Hepatocyte (in vitro differentiated cells): ENCODE measurements around the gene ISOC1. TPM values are rescaled to one million over a fixed set of nuclear protein-coding genes. Genes with fewer than 3 reads are reported as not detected.
A peak's percentile ranks its signal among the peaks of the same experiment; 100 is the strongest.

Experiments used
- DNase-seq: peaks from one replicate; pipeline ENCODE4 v3.0.0-alpha.2; 2016; ENCODE audit warnings: low spot score
- H2AFZ ChIP-seq: fragments of 200-600 bp; sonication (generic); 2 replicates; pipeline ENCODE4 v1.6.0; 2016; ENCODE audit warnings: antibody characterized with exemption, mild to moderate bottlenecking
- H3K27ac ChIP-seq: fragments of 200-600 bp; sonication (generic); 2 replicates; pipeline ENCODE4 v1.5.1; 2016; ENCODE audit warnings: mild to moderate bottlenecking
- H3K27me3 ChIP-seq: fragments of 200-600 bp; sonication (generic); 2 replicates; pipeline ENCODE4 v1.6.1; 2016
- H3K36me3 ChIP-seq: fragments of 200-600 bp; sonication (generic); replicated peaks from 2 replicates; pipeline ENCODE4 v1.5.1; 2016; ENCODE audit warnings: low read depth; ENCODE audit not compliant: insufficient read depth
- H3K4me1 ChIP-seq: fragments of 200-600 bp; sonication (generic); 2 replicates; pipeline ENCODE4 v1.5.1; 2016; ENCODE audit warnings: mild to moderate bottlenecking, moderate library complexity; ENCODE audit not compliant: insufficient read depth
- H3K4me2 ChIP-seq: fragments of 200-600 bp; sonication (generic); 2 replicates; pipeline ENCODE4 v1.6.0; 2016
- H3K4me3 ChIP-seq: fragments of 200-600 bp; sonication (generic); 2 replicates; pipeline ENCODE4 v1.5.1; 2016; ENCODE audit warnings: mild to moderate bottlenecking
- H3K79me2 ChIP-seq: fragments of 200-600 bp; sonication (generic); 2 replicates; pipeline ENCODE4 v1.6.0; 2017; ENCODE audit warnings: mild to moderate bottlenecking
- H3K9me2 ChIP-seq: fragments of 200-600 bp; sonication (generic); replicated peaks from 2 replicates; pipeline ENCODE4 v1.6.0; 2017; ENCODE audit warnings: mild to moderate bottlenecking; ENCODE audit not compliant: insufficient read depth
- H3K9me3 ChIP-seq: fragments of 200-600 bp; sonication (generic); 2 replicates; pipeline ENCODE4 v1.5.1; 2016; ENCODE audit warnings: low read depth, mild to moderate bottlenecking
- H4K20me1 ChIP-seq: fragments of 200-600 bp; sonication (generic); 2 replicates; pipeline ENCODE4 v1.6.0; 2016; ENCODE audit warnings: mild to moderate bottlenecking; ENCODE audit not compliant: insufficient read depth, poor library complexity, severe bottlenecking
- EZH2 ChIP-seq: fragments of 200-600 bp; sonication (generic); IDR thresholded peaks from 2 replicates; pipeline ENCODE4 v1.6.1; 2016; ENCODE audit warnings: antibody characterized with exemption, mild to moderate bottlenecking, borderline replicate concordance
- EZH2phosphoT487 ChIP-seq: fragments of 200-600 bp; sonication (generic); IDR thresholded peaks from one replicate; pipeline ENCODE4 v1.6.1; 2018; ENCODE audit warnings: antibody characterized with exemption, mild to moderate bottlenecking, low read depth, moderate library complexity; ENCODE audit not compliant: unreplicated experiment, severe bottlenecking
- WGBS: methylation state at CpG from one replicate; pipeline ENCODE4 v1.1.6; 2016; ENCODE audit warnings: low lambda C conversion rate; ENCODE audit errors: missing lambda C conversion rate; 5-methylcytosine and 5-hydroxymethylcytosine counted together
- polyA plus RNA-seq: library from polyadenylated mRNA; unstranded; fragments of >200 nt; fragmentation: Nextera tagmentation; extraction: Ambion mirVana; gene quantifications from 2 replicates; pipeline ENCODE4 v1.2.1, GENCODE V29; 2016
- total RNA-seq: library from RNA; depleted of rRNA; stranded (reverse); fragments of >200 nt; gene quantifications from 2 replicates; pipeline ENCODE4 v1.2.3, GENCODE V29; 2014
- TF ChIP-seq, protein P1 (sequence below): fragments of 200-600 bp; sonication (generic); IDR thresholded peaks from 2 replicates; pipeline ENCODE4 v1.5.1; 2016; ENCODE audit warnings: antibody characterized with exemption, mild to moderate bottlenecking; ENCODE audit not compliant: poor library complexity

ISOC1 gene
- 59.8 and 66.1 TPM in 2 replicates for total RNA-seq
- 45.9 and 67.3 TPM in 2 replicates for polyA plus RNA-seq

DNA sequence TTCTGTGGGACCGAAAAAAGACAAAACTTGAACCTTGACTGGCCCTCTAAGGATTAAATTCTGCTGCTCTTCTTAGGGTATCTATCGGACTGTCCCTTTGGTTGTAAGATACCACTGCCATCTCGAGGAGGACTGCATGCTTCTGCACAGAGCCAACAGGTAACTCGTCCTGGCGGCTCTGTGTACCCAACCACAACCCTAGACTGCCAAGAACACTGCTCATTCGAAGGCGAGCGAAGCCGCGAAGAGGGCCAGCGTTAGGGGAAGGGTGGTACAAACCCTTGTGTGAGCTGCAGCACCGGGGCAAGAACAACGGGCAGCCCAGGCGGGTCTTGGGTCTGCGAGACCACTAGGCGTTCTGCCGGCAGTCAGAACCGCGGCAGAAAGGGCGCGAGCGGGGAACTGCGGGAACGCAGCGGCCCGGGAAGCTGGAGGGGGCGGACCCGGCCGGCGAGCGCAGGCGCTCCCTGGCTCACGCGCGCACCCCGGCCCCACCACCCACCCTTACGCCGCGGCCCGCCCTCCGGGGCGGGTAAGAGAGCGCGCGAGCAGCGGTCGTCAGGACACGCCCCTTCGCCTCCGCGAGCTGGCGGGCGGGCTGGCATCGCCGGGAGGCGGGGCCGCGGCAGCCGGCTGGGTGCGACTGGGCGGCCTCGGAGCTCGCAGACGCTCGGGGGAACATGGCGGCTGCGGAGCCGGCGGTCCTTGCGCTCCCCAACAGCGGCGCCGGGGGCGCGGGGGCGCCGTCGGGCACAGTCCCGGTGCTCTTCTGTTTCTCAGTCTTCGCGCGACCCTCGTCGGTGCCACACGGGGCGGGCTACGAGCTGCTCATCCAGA lies at the start of gene ISOC1:
TSS of gene ISOC1 (plus strand) at position 663 of the 837 bp plus-strand sequence. CDS start at position 681, 18 bp downstream.
- H3K9me2 ChIP-seq, result no peaks in the 10 kb centered on the region
- no peaks in the 10 kb centered on the region for H3K27me3 ChIP-seq
- H4K20me1 ChIP-seq, result peaks cover 11% of the 10 kb centered on the region
- TF ChIP-seq EZH2phosphoT487 (no peak), EZH2 (no peak)
- TF ChIP-seq, protein P1, sequence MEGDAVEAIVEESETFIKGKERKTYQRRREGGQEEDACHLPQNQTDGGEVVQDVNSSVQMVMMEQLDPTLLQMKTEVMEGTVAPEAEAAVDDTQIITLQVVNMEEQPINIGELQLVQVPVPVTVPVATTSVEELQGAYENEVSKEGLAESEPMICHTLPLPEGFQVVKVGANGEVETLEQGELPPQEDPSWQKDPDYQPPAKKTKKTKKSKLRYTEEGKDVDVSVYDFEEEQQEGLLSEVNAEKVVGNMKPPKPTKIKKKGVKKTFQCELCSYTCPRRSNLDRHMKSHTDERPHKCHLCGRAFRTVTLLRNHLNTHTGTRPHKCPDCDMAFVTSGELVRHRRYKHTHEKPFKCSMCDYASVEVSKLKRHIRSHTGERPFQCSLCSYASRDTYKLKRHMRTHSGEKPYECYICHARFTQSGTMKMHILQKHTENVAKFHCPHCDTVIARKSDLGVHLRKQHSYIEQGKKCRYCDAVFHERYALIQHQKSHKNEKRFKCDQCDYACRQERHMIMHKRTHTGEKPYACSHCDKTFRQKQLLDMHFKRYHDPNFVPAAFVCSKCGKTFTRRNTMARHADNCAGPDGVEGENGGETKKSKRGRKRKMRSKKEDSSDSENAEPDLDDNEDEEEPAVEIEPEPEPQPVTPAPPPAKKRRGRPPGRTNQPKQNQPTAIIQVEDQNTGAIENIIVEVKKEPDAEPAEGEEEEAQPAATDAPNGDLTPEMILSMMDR, result peak; percentile 30
- no peaks in the 10 kb centered on the region for H3K9me3 ChIP-seq
- H3K4me3 ChIP-seq, result peak within 1 kb of the TSS; percentile 93
- peak within 1 kb of the TSS; percentile 94 for H2AFZ ChIP-seq
- peaks cover 20% of the 10 kb centered on the region for H3K4me1 ChIP-seq
- H3K27ac ChIP-seq, result peak within 1 kb of the TSS; percentile 93
- 2% methylated on average over 61 of the region's 87 CpGs for WGBS
- H3K4me2 ChIP-seq, result peak within 1 kb of the TSS; percentile 85
- H3K36me3 ChIP-seq, result no peaks in the 10 kb centered on the region
- DNase-seq, result peak; percentile 97
- peaks cover 39% of the 10 kb centered on the region for H3K79me2 ChIP-seq

DNA sequence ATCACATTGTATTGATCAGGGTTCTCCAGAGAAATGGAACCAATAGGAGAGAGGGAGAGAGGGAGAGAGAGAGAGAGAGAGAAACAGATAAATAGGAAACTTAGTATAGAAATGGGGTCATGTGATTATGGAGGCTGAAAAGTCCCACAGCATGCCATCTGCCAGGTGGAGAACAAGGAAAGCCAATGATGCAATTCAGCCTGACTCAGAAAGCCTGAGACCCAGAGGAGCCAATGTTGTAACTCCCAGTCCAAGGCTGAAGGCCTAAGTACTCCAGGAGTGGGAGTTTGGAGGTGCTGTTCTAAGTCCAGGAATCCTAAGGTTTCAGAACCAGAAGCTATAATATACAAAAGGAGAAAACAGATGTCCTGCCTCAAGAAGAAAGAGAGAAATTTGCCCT lies 48.4 kb upstream of the ISOC1 start:
- Histone ChIP-seq H3K4me1 (no peaks in the 10 kb centered on the region), H3K9me2 (no peaks in the 10 kb centered on the region), H3K79me2 (no peaks in the 10 kb centered on the region), H2AFZ (no peak overlapping the region), H3K4me2 (no peak overlapping the region), H3K36me3 (no peaks in the 10 kb centered on the region), H3K4me3 (no peak overlapping the region), H3K9me3 (peaks cover 6% of the 10 kb centered on the region), H3K27ac (no peak overlapping the region), H4K20me1 (no peaks in the 10 kb centered on the region), H3K27me3 (no peaks in the 10 kb centered on the region)
- no peak for TF ChIP-seq EZH2phosphoT487
- no peak for TF ChIP-seq EZH2
- TF ChIP-seq, protein P1, result no peak
- no peak for DNase-seq

GRCh38 chr5:129048509-129048908 lies 46.0 kb upstream of the ISOC1 start:
- H3K9me2 ChIP-seq, result no peaks in the 10 kb centered on the region
- H4K20me1 ChIP-seq, result no peaks in the 10 kb centered on the region
- no peak overlapping the region for H2AFZ ChIP-seq
- WGBS, result 44% methylated on average over 2 of the region's 2 CpGs
- H3K36me3 ChIP-seq, result no peaks in the 10 kb centered on the region
- H3K9me3 ChIP-seq, result peaks cover 6% of the 10 kb centered on the region
- no peaks in the 10 kb centered on the region for H3K27me3 ChIP-seq
- no peak for TF ChIP-seq EZH2phosphoT487
- TF ChIP-seq EZH2, result no peak
- TF ChIP-seq, protein P1, result no peak
- no peak overlapping the region for H3K4me3 ChIP-seq
- no peaks in the 10 kb centered on the region for H3K4me1 ChIP-seq
- no peak for DNase-seq
- no peak overlapping the region for H3K4me2 ChIP-seq
- H3K79me2 ChIP-seq, result no peaks in the 10 kb centered on the region
- no peak overlapping the region for H3K27ac ChIP-seq
